ENCODE data around the gene ZNF790. TPM values are rescaled to one million over a fixed set of nuclear protein-coding genes. Genes with fewer than 3 reads are reported as not detected.
A peak's percentile ranks its signal among the peaks of the same experiment; 100 is the strongest.

Gene ZNF790
- total RNA-seq, 1 donor: 3.5 TPM

GRCh38 chr19:36772311-36773222 lies 65.6 kb downstream of the ZNF790 start, which contains the start of gene ZNF850:
TSS of gene ZNF850 (minus strand) at chr19:36772807. CDS start at chr19:36762606, 10,201 bp downstream.
- DNase-seq (ENCODE audit: low read depth in 2 of 3, low spot score in 2 of 3): peak; percentile 90 to 97 (median 96)

- peak in 2 of 3 donors; percentile 87 to 95 for DNase-seq (ENCODE audit: low read depth in 2 of 3, low spot score in 2 of 3)
Observed at GRCh38 chr19:36771261-36772231, 66.6 kb downstream of the ZNF790 start.

Small RNA genes lying within 50 kb of the gene (small RNA-seq; reads per million reads assigned to genes)
- gene RF00019: not detected

Other genes with a start within 250 kb of the ZNF790 start
- 10.5 TPM for gene ZNF382, start 233.1 kb downstream of the ZNF790 start, total RNA-seq
- 3.5 TPM for gene ZNF461, start 171.6 kb downstream of the ZNF790 start, total RNA-seq
- gene ZNF567, start 150.8 kb downstream of the ZNF790 start, total RNA-seq: 2.4 TPM
- 5.7 TPM for gene ZNF850, start 65.6 kb downstream of the ZNF790 start, total RNA-seq
- gene ZNF345, start 12.5 kb upstream of the ZNF790 start, total RNA-seq: 8.3 TPM
- 2.2 TPM for gene ZNF829, start 77.9 kb upstream of the ZNF790 start, total RNA-seq
- gene ZNF568, start 77.9 kb upstream of the ZNF790 start, total RNA-seq: 7.8 TPM
- 5.1 TPM for gene ZNF420, start 240.0 kb upstream of the ZNF790 start, total RNA-seq